NCI-H1930 (cell line): Measurements from ENCODE around the gene TRABD2B.

Experiments used
- DNase-seq, 2 experiments: peaks; one replicate each; lab custom pipeline; 2025; lab: John Stamatoyannopoulos, UW

The TRABD2B gene

GRCh38 chr1:47849591-47850261, 147.5 kb downstream of the TRABD2B start:
- DNase-seq = no peak

GRCh38 chr1:47849005-47849521, 148.1 kb downstream of the TRABD2B start:
- DNase-seq = no peak

- DNase-seq = no peak
Observed at GRCh38 chr1:47847763-47848162, 149.4 kb downstream of the TRABD2B start.

GRCh38 chr1:47844558-47844955, 152.6 kb downstream of the TRABD2B start:
- no peak for DNase-seq

GRCh38 chr1:47843781-47844557, 153.2 kb downstream of the TRABD2B start:
- no peak for DNase-seq

- DNase-seq = no peak
Observed at GRCh38 chr1:47843059-47843458, 154.1 kb downstream of the TRABD2B start.

- DNase-seq = no peak
Observed at GRCh38 chr1:47842228-47842919, 154.8 kb downstream of the TRABD2B start.

GRCh38 chr1:47841356-47841755, 155.8 kb downstream of the TRABD2B start:
- no peak for DNase-seq

- no peak for DNase-seq
Observed at GRCh38 chr1:47840393-47841190, 156.6 kb downstream of the TRABD2B start.

GRCh38 chr1:47839433-47839760, 157.8 kb downstream of the TRABD2B start:
- DNase-seq = no peak

GRCh38 chr1:47838562-47839432, 158.4 kb downstream of the TRABD2B start:
- no peak for DNase-seq

- no peak for DNase-seq
Observed at GRCh38 chr1:47837866-47838561, 159.2 kb downstream of the TRABD2B start.

GRCh38 chr1:47837056-47837830, 159.9 kb downstream of the TRABD2B start:
- DNase-seq = no peak

- DNase-seq = no peak
Observed at GRCh38 chr1:47835409-47835808, 161.8 kb downstream of the TRABD2B start.

GRCh38 chr1:47834326-47834725, 162.9 kb downstream of the TRABD2B start:
- no peak for DNase-seq

GRCh38 chr1:47830641-47831333, 166.4 kb downstream of the TRABD2B start:
- DNase-seq = no peak

- DNase-seq = no peak
Observed at GRCh38 chr1:47830021-47830420, 167.2 kb downstream of the TRABD2B start.

- DNase-seq = no peak
Observed at GRCh38 chr1:47828978-47829377, 168.2 kb downstream of the TRABD2B start.

GRCh38 chr1:47827109-47827508, 170.1 kb downstream of the TRABD2B start:
- no peak for DNase-seq
